NCI-H345 treated with DMSO at 0.1 percent for 48 hours (cell line): Measurements from ENCODE around the gene SGO2.
A peak's percentile ranks its signal among the peaks of the same experiment; 100 is the strongest.

Experiments
- DNase-seq: peaks from one replicate; lab custom pipeline; 2025; ENCODE audit not compliant: unreplicated experiment; lab: John Stamatoyannopoulos, UW

The SGO2 gene, protein sequence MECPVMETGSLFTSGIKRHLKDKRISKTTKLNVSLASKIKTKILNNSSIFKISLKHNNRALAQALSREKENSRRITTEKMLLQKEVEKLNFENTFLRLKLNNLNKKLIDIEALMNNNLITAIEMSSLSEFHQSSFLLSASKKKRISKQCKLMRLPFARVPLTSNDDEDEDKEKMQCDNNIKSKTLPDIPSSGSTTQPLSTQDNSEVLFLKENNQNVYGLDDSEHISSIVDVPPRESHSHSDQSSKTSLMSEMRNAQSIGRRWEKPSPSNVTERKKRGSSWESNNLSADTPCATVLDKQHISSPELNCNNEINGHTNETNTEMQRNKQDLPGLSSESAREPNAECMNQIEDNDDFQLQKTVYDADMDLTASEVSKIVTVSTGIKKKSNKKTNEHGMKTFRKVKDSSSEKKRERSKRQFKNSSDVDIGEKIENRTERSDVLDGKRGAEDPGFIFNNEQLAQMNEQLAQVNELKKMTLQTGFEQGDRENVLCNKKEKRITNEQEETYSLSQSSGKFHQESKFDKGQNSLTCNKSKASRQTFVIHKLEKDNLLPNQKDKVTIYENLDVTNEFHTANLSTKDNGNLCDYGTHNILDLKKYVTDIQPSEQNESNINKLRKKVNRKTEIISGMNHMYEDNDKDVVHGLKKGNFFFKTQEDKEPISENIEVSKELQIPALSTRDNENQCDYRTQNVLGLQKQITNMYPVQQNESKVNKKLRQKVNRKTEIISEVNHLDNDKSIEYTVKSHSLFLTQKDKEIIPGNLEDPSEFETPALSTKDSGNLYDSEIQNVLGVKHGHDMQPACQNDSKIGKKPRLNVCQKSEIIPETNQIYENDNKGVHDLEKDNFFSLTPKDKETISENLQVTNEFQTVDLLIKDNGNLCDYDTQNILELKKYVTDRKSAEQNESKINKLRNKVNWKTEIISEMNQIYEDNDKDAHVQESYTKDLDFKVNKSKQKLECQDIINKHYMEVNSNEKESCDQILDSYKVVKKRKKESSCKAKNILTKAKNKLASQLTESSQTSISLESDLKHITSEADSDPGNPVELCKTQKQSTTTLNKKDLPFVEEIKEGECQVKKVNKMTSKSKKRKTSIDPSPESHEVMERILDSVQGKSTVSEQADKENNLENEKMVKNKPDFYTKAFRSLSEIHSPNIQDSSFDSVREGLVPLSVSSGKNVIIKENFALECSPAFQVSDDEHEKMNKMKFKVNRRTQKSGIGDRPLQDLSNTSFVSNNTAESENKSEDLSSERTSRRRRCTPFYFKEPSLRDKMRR

GRCh38 chr2:200525882-200526651 is at the start of gene SGO2:
Gene SGO2, plus strand, starts transcription at chr2:200526207. Its CDS starts 6,769 bp downstream, at chr2:200532976.
- DNase-seq = peak; percentile 92

- no peak for DNase-seq
These were observed 49.2 kb upstream of the SGO2 start for GRCh38 chr2:200476836-200477235.

GRCh38 chr2:200477667-200478131 is 48.3 kb upstream of the SGO2 start:
- no peak for DNase-seq

- no peak for DNase-seq
These were observed 46.2 kb upstream of the SGO2 start for GRCh38 chr2:200479692-200480265.

- DNase-seq = no peak
These were observed 43.8 kb upstream of the SGO2 start for GRCh38 chr2:200482194-200482593.

- DNase-seq = peak; percentile 51
These were observed 42.2 kb upstream of the SGO2 start for GRCh38 chr2:200483729-200484198.

DNA sequence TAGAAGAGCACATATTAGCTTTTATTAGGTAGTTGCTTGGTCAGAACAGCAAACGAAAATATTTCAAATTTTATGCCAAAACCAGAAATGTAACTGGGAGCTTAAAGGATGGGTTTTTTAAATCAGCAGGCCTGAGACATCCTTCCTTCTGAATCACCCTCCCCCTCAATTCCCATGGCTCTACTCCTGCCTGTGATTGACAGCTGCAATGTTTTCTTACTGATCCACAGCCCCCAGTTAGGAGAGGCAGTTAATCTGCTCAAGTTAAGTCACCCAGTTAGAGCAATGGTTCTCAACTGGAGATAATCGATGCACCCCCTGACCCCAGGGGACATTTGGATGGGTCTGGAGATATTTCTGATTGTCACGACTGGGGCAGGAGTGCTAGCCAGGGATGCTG is 41.1 kb upstream of the SGO2 start:
- DNase-seq = no peak

DNA sequence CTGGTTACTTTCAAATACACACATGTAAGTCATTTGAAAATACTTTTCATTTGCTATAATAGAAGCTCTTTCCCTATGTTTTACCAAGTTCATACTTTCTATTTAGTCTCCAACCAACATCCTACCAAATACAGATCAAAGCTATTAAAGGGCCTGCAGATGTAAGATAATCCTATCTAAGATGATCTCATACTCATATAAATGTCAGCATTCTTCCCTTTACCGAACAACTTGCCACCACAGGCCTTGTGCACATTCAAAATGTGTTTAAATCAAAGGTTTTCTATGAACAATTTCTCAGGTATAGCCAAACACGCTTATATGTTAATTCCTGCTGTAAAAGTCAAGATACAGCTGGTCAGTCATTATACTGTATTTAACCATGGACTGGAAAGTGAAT is 39.5 kb upstream of the SGO2 start:
- DNase-seq = no peak

DNA sequence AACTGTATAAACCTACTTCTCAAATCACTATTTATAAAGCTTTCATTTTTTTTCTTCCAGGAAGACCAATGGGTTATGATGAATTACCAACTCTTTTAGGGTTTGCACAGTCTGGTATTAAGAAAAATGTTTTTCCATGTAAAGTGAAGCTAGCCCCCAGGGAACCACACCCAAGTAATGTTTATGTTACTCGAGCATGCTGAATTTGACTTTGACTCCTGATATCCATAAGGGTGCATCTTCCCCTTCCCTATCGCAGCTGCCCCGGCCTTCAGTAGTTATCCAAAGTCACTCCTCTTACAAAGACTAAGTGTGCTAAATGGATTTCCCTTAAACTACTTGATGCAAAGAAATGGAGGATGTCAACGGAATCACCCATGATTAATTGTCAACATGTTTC is 37.8 kb upstream of the SGO2 start:
- no peak for DNase-seq

GRCh38 chr2:200490001-200490400 is 36.0 kb upstream of the SGO2 start:
- no peak for DNase-seq

DNA sequence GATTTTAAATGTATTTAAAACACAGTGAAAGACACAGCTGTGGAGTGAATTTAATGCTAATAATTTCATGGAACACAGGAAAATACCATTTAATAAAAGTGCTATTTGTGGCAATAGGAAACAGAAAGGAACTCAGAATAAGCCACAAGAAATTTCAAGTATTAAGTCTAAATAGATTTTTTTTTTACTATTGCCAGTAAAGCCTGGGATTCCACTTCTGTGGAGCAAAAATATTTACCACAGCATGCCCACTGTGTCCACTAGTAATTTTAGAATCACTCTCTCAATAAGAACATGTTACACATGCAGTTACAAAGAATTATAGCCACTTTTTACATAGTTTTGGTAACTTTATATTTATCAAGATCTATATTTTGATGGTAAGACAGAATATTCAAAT is 33.4 kb upstream of the SGO2 start:
- DNase-seq = no peak

DNA sequence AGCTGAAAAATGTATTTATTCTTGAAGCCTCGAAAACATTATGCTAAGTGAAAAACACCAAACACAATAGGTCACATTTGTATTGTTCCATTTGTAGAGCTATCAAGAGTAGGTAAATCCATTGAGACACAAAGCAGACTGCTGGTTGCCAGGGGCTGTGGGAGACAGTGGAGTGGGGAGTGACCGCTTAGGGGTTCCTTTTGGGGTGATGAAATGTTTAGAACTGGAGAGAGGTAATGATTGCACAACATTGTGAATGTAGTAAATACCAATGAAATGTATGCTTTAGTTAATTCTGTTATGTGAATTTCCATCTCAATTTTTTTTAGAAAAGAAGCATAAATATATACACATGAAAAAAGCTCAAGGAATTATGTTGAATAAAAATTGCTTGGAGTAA is 32.0 kb upstream of the SGO2 start:
- no peak for DNase-seq

GRCh38 chr2:200496696-200497095 is 29.3 kb upstream of the SGO2 start:
- DNase-seq = no peak

DNA sequence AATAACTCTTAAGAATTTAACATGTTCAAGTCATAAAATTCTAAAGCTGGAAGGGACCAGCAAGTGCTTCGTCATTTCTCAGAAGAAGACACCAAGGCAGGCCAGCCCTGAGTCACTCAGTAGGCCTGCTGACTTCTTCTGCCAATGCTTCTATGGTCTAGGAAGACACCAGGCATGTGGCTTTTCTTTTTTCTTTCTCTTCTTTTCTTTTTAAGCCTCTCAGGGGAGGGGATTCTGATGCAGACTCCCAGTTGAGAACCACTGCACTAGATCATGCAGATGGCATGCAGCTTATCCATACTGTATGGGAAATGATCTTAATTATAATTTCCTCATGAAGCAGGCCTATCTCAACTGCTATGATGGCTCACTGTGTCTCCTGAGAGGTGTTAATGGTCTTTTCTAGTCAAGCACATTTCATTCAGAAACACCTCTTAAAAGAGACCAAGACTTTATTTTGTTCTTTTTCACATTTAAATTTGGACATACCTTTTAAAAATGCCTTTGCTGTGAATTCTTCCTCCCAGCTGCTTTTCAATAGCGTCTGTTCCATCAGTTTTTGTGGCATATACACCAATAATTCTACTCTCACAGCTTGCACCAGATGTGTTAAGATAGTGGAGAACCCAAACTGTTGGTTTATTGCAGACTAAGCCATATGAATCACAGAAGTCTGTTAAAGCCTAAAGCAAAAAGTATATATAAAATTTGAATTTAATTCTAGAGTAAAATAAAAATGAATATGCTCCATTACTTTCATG is 27.4 kb upstream of the SGO2 start:
- no peak for DNase-seq

GRCh38 chr2:200502196-200502595 is 23.8 kb upstream of the SGO2 start:
- DNase-seq = no peak

- no peak for DNase-seq
These were observed 19.3 kb upstream of the SGO2 start for GRCh38 chr2:200506679-200507078.

DNA sequence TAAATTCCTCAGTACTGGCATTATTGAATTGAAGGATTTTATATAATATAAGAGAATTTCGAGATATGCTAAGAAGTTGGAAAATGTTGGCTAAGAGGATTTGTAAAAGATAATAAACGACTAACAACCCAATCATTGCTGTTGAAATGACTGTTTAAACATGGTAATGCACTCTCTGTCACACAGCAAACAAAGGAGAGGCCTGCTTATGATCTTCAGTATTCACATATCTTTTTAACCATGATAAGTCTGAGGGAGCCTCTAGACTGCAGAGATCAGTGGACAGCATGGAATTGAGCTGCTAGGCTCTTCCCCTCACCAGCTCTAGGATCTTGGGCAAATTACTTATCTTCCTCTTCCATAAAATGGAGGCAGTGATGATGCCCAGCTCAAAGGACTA is 18.8 kb upstream of the SGO2 start:
- no peak for DNase-seq

GRCh38 chr2:200509235-200509611 is 16.8 kb upstream of the SGO2 start:
- DNase-seq = no peak
